Lung (tissue), 12 donors: Measurements from ENCODE around the gene CLN3. TPM values are rescaled to one million over a fixed set of nuclear protein-coding genes. Genes with fewer than 3 reads are reported as not detected.

ENCODE experiments used
- ATAC-seq: fragments of 200-7000 bp; cut with Tn5 transposase; one replicate; pipeline ENCODE4 v1.9.1; 2020; ENCODE audit warnings: moderate number of reproducible peaks; ENCODE audit not compliant: insufficient read depth, low FRiP score
- DNase-seq, 3 donors: peaks; one replicate each; pipeline ENCODE4 v3.0.0-alpha.2; 2013 to 2017
- H3K27ac ChIP-seq, 2 donors: one replicate each; pipeline ENCODE4 v1.5.1; 2013; ENCODE audit warnings: mild to moderate bottlenecking in 2 of 2, moderate library complexity in 2 of 2, control low read depth in 1 of 2, inconsistent platforms in 1 of 2, low read depth in 1 of 2, low read length in 1 of 2
- H3K27me3 ChIP-seq, 3 donors: one replicate each; pipeline ENCODE4 v1.5.1; 2013; ENCODE audit warnings: low read length in 2 of 3; ENCODE audit not compliant: control insufficient read depth in 3 of 3, insufficient read depth in 3 of 3
- H3K36me3 ChIP-seq, 4 donors: one replicate each; pipeline ENCODE4 v1.5.1; 2013; ENCODE audit warnings: low read length in 4 of 4, mild to moderate bottlenecking in 1 of 4, moderate library complexity in 1 of 4; ENCODE audit not compliant: control insufficient read depth in 4 of 4, insufficient read depth in 4 of 4
- H3K4me1 ChIP-seq, 5 donors: one replicate each; pipeline ENCODE4 v1.5.1; 2013; ENCODE audit warnings: low read length in 5 of 5, mild to moderate bottlenecking in 2 of 5, moderate library complexity in 1 of 5; ENCODE audit not compliant: control insufficient read depth in 5 of 5, insufficient read depth in 5 of 5
- H3K4me3 ChIP-seq: one replicate; pipeline ENCODE4 v1.5.1; 2013; ENCODE audit warnings: mild to moderate bottlenecking, control low read depth, moderate library complexity
- H3K9ac ChIP-seq, 2 donors: one replicate each; pipeline ENCODE4 v1.5.1; 2013; ENCODE audit warnings: low read length in 2 of 2, control low read depth in 1 of 2; ENCODE audit not compliant: insufficient read depth in 1 of 2
- H3K9me3 ChIP-seq, 4 donors: one replicate each; pipeline ENCODE4 v1.5.1; 2013; ENCODE audit warnings: low read length in 3 of 4, mild to moderate bottlenecking in 1 of 4, moderate library complexity in 1 of 4; ENCODE audit not compliant: control insufficient read depth in 4 of 4, insufficient read depth in 3 of 4
- CTCF ChIP-seq: IDR thresholded peaks from 2 replicates; pipeline ENCODE4 v1.5.1; 2012; ENCODE audit warnings: mild to moderate bottlenecking; ENCODE audit errors: control extremely low read depth, extremely low read depth
- whole genome bisulfite sequencing, 2 donors: extraction: QIAGEN DNeasy Blood & Tissue Kit; methylation state at CpG; one replicate each; pipeline ENCODE4 v1.1.7; 2013; 5-methylcytosine and 5-hydroxymethylcytosine counted together
- polyA plus RNA-seq, 2 donors: library from polyadenylated mRNA; stranded (reverse); fragments of 200-250 nt; gene quantifications; one replicate each; pipeline ENCODE4 v1.2.1, GENCODE V29; 2013
- total RNA-seq, 2 donors: library from RNA; depleted of rRNA in 1 of 2; stranded (reverse); fragments of >200 nt in 1 of 2; gene quantifications; one replicate each; pipeline ENCODE4 v1.2.1, GENCODE V29; 2014 to 2021
- donor health status: control.
- donor health status: control.
- donor health status: Bipolar disorder and iron deficiency.
- donor health status: healthy.
- donor health status: DM: yes; HTN: yes; CAD: no.

CLN3 gene
- total and polyA plus RNA-seq, 4 donors = 42.4 to 64.8 (median 56.2) TPM

DNA sequence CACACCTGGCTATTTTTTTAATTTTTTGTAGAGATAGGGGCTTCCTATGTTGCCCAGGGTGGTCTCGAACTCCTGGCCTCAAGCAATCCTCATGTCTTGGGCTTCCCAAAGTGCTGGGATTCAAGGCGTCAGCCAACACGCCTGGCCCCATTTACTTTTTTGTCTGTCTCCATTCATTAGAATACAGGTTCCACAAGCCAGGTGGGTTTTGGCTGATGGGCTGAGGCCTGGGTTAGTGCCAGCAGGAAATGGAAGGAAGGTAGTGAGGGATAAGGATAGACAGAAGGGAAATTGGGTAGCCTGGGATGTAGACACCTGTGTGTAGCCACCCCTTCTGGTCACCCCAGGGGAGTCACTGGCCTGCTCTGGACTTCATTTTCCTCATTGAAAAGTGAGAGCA is 19.2 kb upstream of the CLN3 start:
- H3K4me1 ChIP-seq = peaks cover 0 to 5% (median 0%) of the 10 kb centered on the region in 5 donors
- H3K4me3 ChIP-seq = no peak overlapping the region
- no peak for TF ChIP-seq CTCF
- ATAC-seq (no peak), DNase-seq (no peak)
- H3K9ac ChIP-seq = no peak overlapping the region
- H3K36me3 ChIP-seq = no peaks in the 10 kb centered on the region
- H3K9me3 ChIP-seq = no peaks in the 10 kb centered on the region
- no peaks in the 10 kb centered on the region for H3K27me3 ChIP-seq
- H3K27ac ChIP-seq = no peak overlapping the region
- 86 to 99% methylated on average over 3 of the region's 3 CpGs for WGBS, 2 donors

- WGBS, 2 donors = 52 to 66% methylated on average over 14 of the region's 14 CpGs
- Histone ChIP-seq H3K27me3 (no peaks in the 10 kb centered on the region), H3K36me3 (no peaks in the 10 kb centered on the region), H3K9me3 (no peaks in the 10 kb centered on the region), H3K4me1 (peaks cover 0 to 7% (median 0%) of the 10 kb centered on the region in 5 donors), H3K27ac (no peak overlapping the region), H3K4me3 (no peak overlapping the region), H3K9ac (no peak overlapping the region)
- no peak for TF ChIP-seq CTCF
- ATAC-seq = no peak
- DNase-seq = no peak
These were observed 13.7 kb upstream of the CLN3 start for GRCh38 chr16:28505489-28506137.

GRCh38 chr16:28504707-28505404 is 13.0 kb upstream of the CLN3 start:
- ATAC-seq (no peak), DNase-seq (no peak)
- Histone ChIP-seq H3K27ac (no peak overlapping the region), H3K36me3 (no peaks in the 10 kb centered on the region), H3K4me1 (peaks cover 0 to 7% (median 0%) of the 10 kb centered on the region in 5 donors), H3K9me3 (no peaks in the 10 kb centered on the region), H3K4me3 (no peak overlapping the region), H3K27me3 (no peaks in the 10 kb centered on the region), H3K9ac (no peak overlapping the region)
- TF ChIP-seq CTCF = no peak
- WGBS, 2 donors = 71 to 80% methylated on average over 8 of the region's 8 CpGs
